GM18508 (cell line): Measurements from ENCODE around the gene HES4.

Experiments used
- ATAC-seq: cut with Tn5 transposase; IDR thresholded peaks from one replicate; pipeline ENCODE4 v1.9.1; 2021; ENCODE audit warnings: moderate number of reproducible peaks; ENCODE audit not compliant: insufficient read depth, unreplicated experiment

HES4 gene

DNA sequence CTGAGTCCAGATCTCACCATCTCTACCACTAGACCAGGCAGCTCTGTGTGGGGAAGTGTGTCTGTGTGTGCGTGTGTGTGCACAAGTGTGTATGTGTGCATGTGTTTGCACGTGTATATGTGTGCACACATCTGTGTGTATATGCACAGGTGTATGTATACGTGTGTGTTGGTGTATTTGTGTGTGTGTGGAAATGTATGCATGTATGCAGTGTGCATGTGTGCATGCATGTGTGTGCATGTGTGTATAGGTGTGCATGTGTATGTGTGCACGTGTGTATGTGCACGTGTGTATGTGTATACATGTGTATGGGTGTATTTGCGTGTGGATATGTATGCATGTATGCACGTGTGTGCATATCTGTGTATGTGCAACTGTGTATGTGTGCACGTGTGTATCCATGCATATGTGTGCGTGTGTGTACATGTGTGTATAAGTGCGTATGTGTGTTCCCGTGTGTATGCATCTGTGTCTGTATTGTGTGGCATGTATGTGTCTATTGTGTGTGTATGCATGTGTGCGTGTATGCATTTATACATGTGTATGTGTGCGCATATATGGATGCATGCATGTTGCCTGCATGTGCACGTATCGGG lies 30.5 kb downstream of the HES4 start:
- no peak for ATAC-seq

GRCh38 chr1:967466-968343 lies 32.2 kb downstream of the HES4 start:
- ATAC-seq: no peak

DNA sequence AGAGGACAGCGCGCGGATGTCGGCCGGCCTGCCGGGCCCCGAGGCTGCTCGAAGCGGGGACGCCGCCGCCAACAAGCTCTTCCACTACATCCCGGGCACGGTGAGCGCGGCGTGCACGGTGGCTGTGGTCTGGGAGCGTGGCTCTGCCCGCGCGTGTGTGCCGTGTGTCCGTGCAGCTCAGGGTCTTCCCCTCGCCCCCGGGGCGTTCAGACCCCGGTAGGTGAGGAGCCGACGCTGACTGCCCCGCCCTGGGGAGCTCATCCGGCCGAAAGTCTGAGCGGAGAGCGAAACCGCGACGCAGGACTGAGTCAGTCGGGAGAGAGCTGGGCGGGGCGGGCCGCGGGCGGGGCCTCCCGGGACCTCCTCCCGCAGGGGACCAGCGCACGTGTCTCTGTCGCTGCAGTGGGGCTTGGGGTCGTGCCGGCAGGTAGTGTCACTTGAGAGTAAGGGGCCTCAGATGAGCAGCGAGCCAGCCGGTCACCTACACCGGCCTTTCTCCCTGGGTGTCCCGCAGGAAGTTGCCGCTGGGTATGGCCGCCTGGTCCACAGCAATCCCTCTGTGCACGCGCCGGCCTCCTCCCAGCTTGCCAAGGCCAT lies 33.1 kb downstream of the HES4 start:
- ATAC-seq: no peak

DNA sequence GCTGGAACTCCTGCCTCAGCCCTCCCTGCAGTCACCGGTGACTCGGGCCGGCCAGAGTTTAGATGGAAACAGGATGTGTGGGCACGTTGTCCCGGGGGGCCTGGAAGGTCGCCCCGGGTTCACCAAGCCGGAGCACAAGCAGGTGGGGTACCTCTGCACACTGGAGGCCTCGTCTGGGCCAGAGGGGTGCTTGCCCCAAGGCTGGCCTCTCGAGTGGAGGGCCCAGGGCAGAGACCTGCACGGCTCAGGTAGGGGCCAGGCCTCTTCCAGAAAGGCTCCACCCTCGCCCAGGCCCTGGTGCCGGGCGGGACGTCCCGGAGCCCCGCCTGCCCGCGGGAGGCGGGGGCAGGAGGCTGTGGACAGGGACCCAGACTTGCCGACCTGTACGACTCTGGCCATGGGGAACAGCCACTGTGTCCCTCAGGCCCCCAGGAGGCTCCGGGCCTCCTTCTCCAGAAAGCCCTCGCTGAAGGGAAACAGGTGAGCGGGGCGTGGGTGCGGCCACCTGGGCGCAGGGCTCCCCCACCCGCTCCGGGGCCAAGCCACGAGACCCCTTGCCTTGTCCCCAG lies 33.7 kb downstream of the HES4 start, which contains the start of gene PLEKHN1:
Gene PLEKHN1, plus strand, starts transcription at position 348 of the 569 bp plus-strand sequence. Its CDS starts 50 bp downstream, at position 398.
- no peak for ATAC-seq

DNA sequence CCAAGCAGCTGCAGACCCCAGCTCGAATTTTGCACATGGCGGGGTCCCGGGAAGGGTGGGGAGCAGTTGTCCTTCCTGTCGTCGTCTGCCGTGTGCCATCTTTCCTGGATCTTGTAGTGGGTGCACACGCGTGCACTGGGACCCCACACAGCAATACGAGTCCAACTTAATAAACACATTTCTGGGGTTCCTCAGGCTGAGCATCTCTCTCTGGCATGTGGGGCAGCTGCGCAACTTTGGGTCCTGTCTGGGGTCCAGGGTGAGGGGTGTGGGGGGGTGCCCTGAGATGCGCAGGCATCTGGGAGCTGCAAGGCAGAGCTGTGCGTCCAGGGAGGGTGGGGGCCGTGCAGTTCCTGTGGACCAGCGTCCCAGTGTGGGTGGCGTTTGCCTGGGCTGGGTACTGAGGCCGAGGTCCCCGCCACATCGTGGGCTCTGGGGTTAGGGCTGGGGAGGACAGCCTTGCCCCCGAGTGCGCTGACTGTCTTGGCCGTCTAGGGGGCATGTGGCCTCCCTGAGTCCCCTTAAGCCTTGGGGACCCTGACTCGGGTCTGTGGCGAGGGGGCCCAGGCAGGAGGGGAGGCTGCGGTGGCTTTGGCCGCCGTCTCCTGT lies 34.3 kb downstream of the HES4 start:
- no peak for ATAC-seq

DNA sequence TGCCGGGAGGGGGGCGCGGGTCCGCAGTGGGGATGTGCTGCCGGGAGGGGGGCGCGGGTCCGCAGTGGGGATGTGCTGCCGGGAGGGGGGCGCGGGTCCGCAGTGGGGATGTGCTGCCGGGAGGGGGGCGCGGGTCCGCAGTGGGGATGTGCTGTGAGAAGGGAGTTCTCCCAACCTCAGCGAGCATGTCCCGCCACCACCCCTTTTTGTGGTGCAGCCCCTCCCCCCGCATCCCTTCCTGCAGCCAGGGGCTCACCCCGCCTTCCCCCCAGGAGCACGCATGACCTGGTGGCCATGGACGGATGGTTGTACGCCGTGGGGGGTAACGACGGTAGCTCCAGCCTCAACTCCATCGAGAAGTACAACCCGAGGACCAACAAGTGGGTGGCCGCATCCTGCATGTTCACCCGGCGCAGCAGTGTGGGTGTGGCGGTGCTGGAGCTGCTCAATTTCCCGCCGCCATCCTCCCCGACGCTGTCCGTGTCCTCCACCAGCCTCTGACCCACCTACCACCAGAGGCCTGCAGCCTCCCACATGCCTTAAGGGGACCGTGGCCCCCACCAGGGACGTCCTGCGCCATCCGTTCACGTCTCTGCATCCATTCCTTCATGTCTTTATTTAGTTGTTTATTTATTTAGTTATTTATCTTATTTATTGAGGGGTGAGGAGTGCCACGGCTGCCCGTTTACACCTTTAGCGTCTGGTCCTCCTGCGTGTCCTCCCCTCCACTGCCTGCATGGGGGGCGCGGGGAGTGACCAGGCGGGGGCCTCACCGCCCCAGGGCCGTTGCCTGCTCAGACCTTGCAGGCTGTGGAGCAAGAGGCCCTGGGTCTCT lies 35.0 kb downstream of the HES4 start:
- ATAC-seq: no peak

GRCh38 chr1:963746-964525 lies 36.0 kb downstream of the HES4 start:
- ATAC-seq: no peak

GRCh38 chr1:963301-963651 lies 36.6 kb downstream of the HES4 start:
- no peak for ATAC-seq

GRCh38 chr1:962381-963300 lies 37.3 kb downstream of the HES4 start:
- no peak for ATAC-seq

- no peak for ATAC-seq
Observed at GRCh38 chr1:961132-961669, 38.7 kb downstream of the HES4 start.

DNA sequence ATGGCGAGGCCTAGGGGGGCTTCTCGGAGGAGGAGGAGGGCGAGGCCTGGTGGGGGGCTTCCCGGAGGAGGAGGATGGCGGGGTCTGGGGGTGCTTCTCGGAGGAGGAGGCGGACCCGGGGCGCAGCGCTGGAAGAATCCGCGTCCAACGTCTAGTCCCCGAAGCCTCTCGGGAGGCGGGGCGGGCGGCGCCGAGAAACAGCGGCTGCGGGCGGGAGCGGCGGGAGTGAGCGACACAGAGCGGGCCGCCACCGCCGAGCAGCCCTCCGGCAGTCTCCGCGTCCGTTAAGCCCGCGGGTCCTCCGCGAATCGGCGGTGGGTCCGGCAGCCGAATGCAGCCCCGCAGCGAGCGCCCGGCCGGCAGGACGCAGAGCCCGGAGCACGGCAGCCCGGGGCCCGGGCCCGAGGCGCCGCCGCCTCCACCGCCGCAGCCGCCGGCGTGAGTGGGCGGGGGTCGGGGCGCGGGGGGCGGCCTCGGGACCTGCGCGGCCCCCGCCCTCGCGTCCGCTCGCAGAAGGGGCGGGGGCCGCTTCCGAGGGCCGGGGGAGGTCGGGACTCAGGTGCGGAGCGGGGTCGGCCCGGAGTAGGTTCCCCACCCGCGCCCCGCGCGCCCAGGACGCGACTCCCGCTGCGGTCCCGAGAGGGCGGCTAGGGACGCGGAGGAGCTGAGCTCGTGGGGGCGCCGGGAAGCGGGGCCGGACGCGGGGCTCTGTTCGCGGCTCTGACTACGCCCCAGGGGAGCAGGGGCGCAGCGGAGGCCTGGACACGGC lies 39.4 kb downstream of the HES4 start, which contains the start of gene KLHL17:
Gene KLHL17, plus strand, starts transcription at position 222 of the 769 bp plus-strand sequence. Its CDS starts 110 bp downstream, at position 332.
- no peak for ATAC-seq

- no peak for ATAC-seq
Observed at GRCh38 chr1:959731-960362, 40.0 kb downstream of the HES4 start.

DNA sequence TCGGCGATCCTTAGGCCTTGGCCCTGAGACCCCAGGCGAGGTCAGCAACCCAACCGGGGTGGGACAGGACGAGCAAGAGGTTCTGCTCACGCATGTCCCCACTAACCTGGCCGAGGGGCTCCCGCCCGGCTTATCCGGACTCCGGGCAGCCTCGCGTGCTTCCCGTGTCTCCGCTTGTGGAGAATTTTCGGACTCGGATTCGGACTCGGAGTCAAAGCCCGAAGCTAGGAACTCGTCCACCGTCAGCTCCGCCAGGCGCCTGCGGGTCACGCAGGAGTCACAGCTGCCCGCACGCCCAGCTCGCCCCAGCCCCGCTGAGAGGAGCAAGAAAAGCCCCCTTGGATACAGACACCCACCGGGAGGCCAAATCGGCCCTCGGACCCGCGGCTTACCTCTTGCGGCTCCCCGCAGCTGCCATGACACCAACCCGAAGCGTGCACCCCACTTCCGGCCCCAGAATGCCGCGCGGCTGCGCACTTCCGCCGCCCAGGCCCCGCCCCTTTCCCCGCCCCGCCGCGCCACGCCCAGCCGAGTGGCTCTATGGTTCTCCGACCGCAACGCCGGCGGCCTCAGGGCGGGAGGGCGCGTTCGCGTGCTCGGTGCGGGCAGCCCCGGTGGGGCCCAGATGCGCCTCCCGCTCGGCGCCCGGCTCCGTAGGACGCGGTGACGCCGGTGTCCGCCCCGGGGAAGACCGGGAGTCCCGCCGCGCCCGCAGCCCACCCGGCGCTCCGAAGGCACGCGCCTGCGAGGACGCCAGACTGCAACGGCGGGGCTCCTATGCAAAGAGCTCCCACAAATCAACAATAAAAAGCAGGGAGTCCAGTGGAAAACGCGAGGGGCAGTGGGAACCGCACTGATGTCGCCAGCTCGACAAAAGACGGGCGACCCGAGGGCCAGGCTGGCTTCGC lies 40.8 kb downstream of the HES4 start, which contains the start of gene NOC2L:
Gene NOC2L, minus strand, starts transcription at position 434 of the 908 bp plus-strand sequence. Its CDS starts 16 bp downstream, at position 418.
- peak; percentile 43 for ATAC-seq

GRCh38 chr1:956636-957035 lies 43.3 kb downstream of the HES4 start:
- no peak for ATAC-seq

GRCh38 chr1:955474-955873 lies 44.4 kb downstream of the HES4 start:
- no peak for ATAC-seq
